ENCODE results near the gene CGAS. TPM values are rescaled to one million over a fixed set of nuclear protein-coding genes. Genes with fewer than 3 reads are reported as not detected.
"Not testable (repeated sequence)": the region's sequence is repeated elsewhere in the genome, so short reads cannot be mapped to it uniquely, and the experiment has no call there.

CGAS gene
- total RNA-seq (16.0 TPM), polyA plus RNA-seq (3.1 TPM)

GRCh38 chr6:73452107-73452461, at the start of gene CGAS:
TSS of gene CGAS (minus strand) at chr6:73452297. CDS start at chr6:73452181, 116 bp downstream.
- WGBS, result 7% methylated on average over 23 of the region's 23 CpGs

GRCh38 chr6:73497915-73498314, 45.8 kb upstream of the CGAS start:
- WGBS, result 98% methylated on average over 3 of the region's 3 CpGs
- Histone ChIP-seq H3K27ac (ENCODE audit: low read depth) (no peak overlapping the region), H3K4me1 (ENCODE audit: insufficient read depth) (no peaks in the 10 kb centered on the region), H3K36me3 (ENCODE audit: insufficient read depth) (peaks cover 4% of the 10 kb centered on the region), H3K4me3 (ENCODE audit: low read depth, low read length) (no peak overlapping the region)
- DNase-seq (ENCODE audit: extremely low spot score), result no peak

More at GRCh38 chr6:73452107-73452461, at the start of gene CGAS:
- Histone ChIP-seq H3K4me3 (ENCODE audit: low read depth, low read length) (peak within 1 kb of the TSS; percentile 79), H3K36me3 (ENCODE audit: insufficient read depth) (no peaks in the 10 kb centered on the region), H3K27ac (ENCODE audit: low read depth) (peak within 1 kb of the TSS; percentile 75), H3K4me1 (ENCODE audit: insufficient read depth) (peaks cover 1% of the 10 kb centered on the region)
- DNase-seq (ENCODE audit: extremely low spot score), result peak; percentile 17

- H3K4me1 ChIP-seq (ENCODE audit: insufficient read depth), result no peaks in the 10 kb centered on the region
- H3K36me3 ChIP-seq (ENCODE audit: insufficient read depth), result peaks cover 7% of the 10 kb centered on the region
- no peak for DNase-seq (ENCODE audit: extremely low spot score)
- H3K4me3 ChIP-seq (ENCODE audit: low read depth, low read length), result no peak overlapping the region
- no peak overlapping the region for H3K27ac ChIP-seq (ENCODE audit: low read depth)
These were observed 39.3 kb upstream of the CGAS start for GRCh38 chr6:73491377-73491776.

GRCh38 chr6:73487473-73487872, 35.4 kb upstream of the CGAS start:
- WGBS, result 97% methylated on average over 7 of the region's 7 CpGs
- Histone ChIP-seq H3K4me1 (ENCODE audit: insufficient read depth) (no peaks in the 10 kb centered on the region), H3K27ac (ENCODE audit: low read depth) (no peak overlapping the region), H3K4me3 (ENCODE audit: low read depth, low read length) (no peak overlapping the region), H3K36me3 (ENCODE audit: insufficient read depth) (peaks cover 9% of the 10 kb centered on the region)
- DNase-seq (ENCODE audit: extremely low spot score), result no peak

- DNase-seq (ENCODE audit: extremely low spot score), result no peak
- 86% methylated on average over 2 of the region's 2 CpGs for WGBS
These were observed 32.3 kb upstream of the CGAS start for GRCh38 chr6:73484438-73484837.

GRCh38 chr6:73481969-73482368, 29.9 kb upstream of the CGAS start:
- no peak for DNase-seq (ENCODE audit: extremely low spot score)
- 89% methylated on average over 12 of the region's 12 CpGs for WGBS
- H3K36me3 ChIP-seq (ENCODE audit: insufficient read depth), result peaks cover 16% of the 10 kb centered on the region

More at GRCh38 chr6:73484438-73484837, 32.3 kb upstream of the CGAS start:
- Histone ChIP-seq H3K27ac (ENCODE audit: low read depth) (no peak overlapping the region), H3K36me3 (ENCODE audit: insufficient read depth) (peaks cover 18% of the 10 kb centered on the region), H3K4me1 (ENCODE audit: insufficient read depth) (no peaks in the 10 kb centered on the region), H3K4me3 (ENCODE audit: low read depth, low read length) (no peak overlapping the region)

GRCh38 chr6:73477407-73477806, 25.3 kb upstream of the CGAS start:
- Histone ChIP-seq H3K36me3 (ENCODE audit: insufficient read depth) (peaks cover 13% of the 10 kb centered on the region), H3K4me3 (ENCODE audit: low read depth, low read length) (no peak overlapping the region), H3K4me1 (ENCODE audit: insufficient read depth) (no peaks in the 10 kb centered on the region), H3K27ac (ENCODE audit: low read depth) (no peak overlapping the region)
- WGBS, result 97% methylated on average over 4 of the region's 4 CpGs
- DNase-seq (ENCODE audit: extremely low spot score), result no peak

More at GRCh38 chr6:73481969-73482368, 29.9 kb upstream of the CGAS start:
- Histone ChIP-seq H3K4me3 (ENCODE audit: low read depth, low read length) (no peak overlapping the region), H3K4me1 (ENCODE audit: insufficient read depth) (no peaks in the 10 kb centered on the region), H3K27ac (ENCODE audit: low read depth) (no peak overlapping the region)

- no peak for DNase-seq (ENCODE audit: extremely low spot score)
- Histone ChIP-seq H3K36me3 (ENCODE audit: insufficient read depth) (peaks cover 10% of the 10 kb centered on the region), H3K4me1 (ENCODE audit: insufficient read depth) (no peaks in the 10 kb centered on the region), H3K4me3 (ENCODE audit: low read depth, low read length) (no peak overlapping the region), H3K27ac (ENCODE audit: low read depth) (no peak overlapping the region)
- WGBS, result 95% methylated on average over 10 of the region's 10 CpGs
These were observed 24.6 kb upstream of the CGAS start for GRCh38 chr6:73476723-73477122.

GRCh38 chr6:73471686-73472290, 19.7 kb upstream of the CGAS start:
- WGBS, result 70% methylated on average over 2 of the region's 2 CpGs
- no peaks in the 10 kb centered on the region for H3K4me1 ChIP-seq (ENCODE audit: insufficient read depth)
- no peak overlapping the region for H3K4me3 ChIP-seq (ENCODE audit: low read depth, low read length)
- no peak overlapping the region for H3K27ac ChIP-seq (ENCODE audit: low read depth)
- no peak for DNase-seq (ENCODE audit: extremely low spot score)
- peaks cover 13% of the 10 kb centered on the region for H3K36me3 ChIP-seq (ENCODE audit: insufficient read depth)

- peak; percentile 80 for DNase-seq (ENCODE audit: extremely low spot score)
- under 1% methylated on average over 55 of the region's 55 CpGs for WGBS
- Histone ChIP-seq H3K4me3 (ENCODE audit: low read depth, low read length) (peak within 1 kb of the TSS; percentile 96), H3K4me1 (ENCODE audit: insufficient read depth) (peaks cover 2% of the 10 kb centered on the region), H3K36me3 (ENCODE audit: insufficient read depth) (no peaks in the 10 kb centered on the region), H3K27ac (ENCODE audit: low read depth) (peak within 1 kb of the TSS; percentile 93)
These were observed 9.6 kb upstream of the CGAS start, which contains the start of gene MTO1 for GRCh38 chr6:73461537-73462350. TSS of gene MTO1 (plus strand) at chr6:73461737. CDS start at chr6:73461855, 118 bp downstream.

GRCh38 chr6:73460056-73460455, 8.0 kb upstream of the CGAS start:
- Histone ChIP-seq H3K4me1 (ENCODE audit: insufficient read depth) (peaks cover 2% of the 10 kb centered on the region), H3K4me3 (ENCODE audit: low read depth, low read length) (no peak overlapping the region), H3K36me3 (ENCODE audit: insufficient read depth) (no peaks in the 10 kb centered on the region), H3K27ac (ENCODE audit: low read depth) (no peak overlapping the region)
- DNase-seq (ENCODE audit: extremely low spot score), result no peak
- WGBS, result 75% methylated on average over 5 of the region's 5 CpGs

GRCh38 chr6:73459474-73459873, 7.4 kb upstream of the CGAS start:
- not testable (repeated sequence) for H3K27ac ChIP-seq (ENCODE audit: low read depth); H3K36me3 ChIP-seq (ENCODE audit: insufficient read depth); DNase-seq (ENCODE audit: extremely low spot score); H3K4me1 ChIP-seq (ENCODE audit: insufficient read depth); H3K4me3 ChIP-seq (ENCODE audit: low read depth, low read length)
- 82% methylated on average over 7 of the region's 7 CpGs for WGBS

- H3K4me3 ChIP-seq (ENCODE audit: low read depth, low read length), result no peak overlapping the region
- no peak for DNase-seq (ENCODE audit: extremely low spot score)
- peaks cover 1% of the 10 kb centered on the region for H3K4me1 ChIP-seq (ENCODE audit: insufficient read depth)
- no peak overlapping the region for H3K27ac ChIP-seq (ENCODE audit: low read depth)
- no peaks in the 10 kb centered on the region for H3K36me3 ChIP-seq (ENCODE audit: insufficient read depth)
- 70% methylated on average over 3 of the region's 3 CpGs for WGBS
These were observed 4.0 kb upstream of the CGAS start for GRCh38 chr6:73455865-73456629.
